ENCODE measurements around the gene FADS6. TPM values are rescaled to one million over a fixed set of nuclear protein-coding genes. Genes with fewer than 3 reads are reported as not detected.

The FADS6 gene
- total RNA-seq, 1 donor from 2014 or later, result not detected

- H3K9me3 Mint-ChIP-seq, result no peaks in the 10 kb centered on the region
- peak; percentile 77 for TF ChIP-seq CTCF (conservative IDR thresholded peaks at IDR 0.05)
- no peak overlapping the region for H3K27ac Mint-ChIP-seq (ENCODE audit: unreplicated experiment)
- no peaks in the 10 kb centered on the region for H3K36me3 Mint-ChIP-seq (ENCODE audit: low read depth)
- H3K27me3 Mint-ChIP-seq (ENCODE audit: low read depth), result peaks cover 62% of the 10 kb centered on the region
- peak; percentile 86 for DNase-seq (ENCODE audit: low read depth, low spot score)
- H3K4me3 Mint-ChIP-seq, result peak overlapping the region; percentile 56
- peaks cover 11% of the 10 kb centered on the region for H3K4me1 Mint-ChIP-seq
Measured at GRCh38 chr17:74862108-74862901, 31.1 kb downstream of the FADS6 start.

GRCh38 chr17:74861662-74862107, 31.7 kb downstream of the FADS6 start:
- H3K4me3 Mint-ChIP-seq, result peak overlapping the region; percentile 56
- H3K27ac Mint-ChIP-seq (ENCODE audit: unreplicated experiment), result no peak overlapping the region
- peaks cover 68% of the 10 kb centered on the region for H3K27me3 Mint-ChIP-seq (ENCODE audit: low read depth)
- H3K4me1 Mint-ChIP-seq, result peaks cover 11% of the 10 kb centered on the region
- no peaks in the 10 kb centered on the region for H3K9me3 Mint-ChIP-seq
- DNase-seq (ENCODE audit: low read depth, low spot score), result no peak
- no peak for TF ChIP-seq CTCF (conservative IDR thresholded peaks at IDR 0.05)
- H3K36me3 Mint-ChIP-seq (ENCODE audit: low read depth), result no peaks in the 10 kb centered on the region

DNA sequence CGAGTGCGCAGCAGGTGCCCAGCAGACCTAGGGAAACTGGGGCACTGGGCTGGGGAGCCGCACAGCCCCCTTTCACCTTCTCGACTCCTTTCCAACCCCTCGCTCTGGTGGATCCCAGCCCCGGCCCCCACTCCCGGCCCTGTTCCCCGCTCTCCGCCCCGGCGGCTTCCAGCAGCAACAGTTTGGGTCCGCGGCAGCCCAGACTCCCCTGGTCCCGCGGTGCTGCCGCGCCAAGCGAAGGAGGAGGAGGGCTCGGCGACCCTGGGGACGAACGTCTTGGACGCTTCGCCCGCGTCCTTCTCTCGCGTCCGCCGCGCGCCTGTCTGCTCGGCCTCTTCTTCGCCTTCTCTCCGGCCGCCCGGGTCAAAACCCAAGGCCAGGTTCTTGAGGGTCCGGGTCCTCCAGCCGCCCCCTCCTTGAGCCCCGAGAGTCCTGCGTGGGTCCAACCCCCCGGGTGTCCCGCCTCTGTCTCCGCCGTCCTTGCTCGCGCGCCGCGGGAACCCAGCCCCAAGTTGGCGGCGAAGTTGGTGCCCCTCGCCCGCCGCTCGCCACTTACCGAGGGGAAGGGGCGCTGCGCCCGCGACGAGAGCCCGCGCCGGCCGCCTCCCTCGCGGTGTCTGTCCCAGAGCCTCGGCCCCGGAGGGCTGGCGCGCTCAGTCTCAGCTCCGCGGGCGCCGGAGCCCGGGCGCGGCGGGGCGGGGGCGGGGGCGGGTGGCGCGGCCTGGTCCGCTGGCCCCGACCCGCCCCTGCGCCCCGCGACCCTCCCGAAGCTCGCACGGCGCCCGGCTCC, 32.4 kb downstream of the FADS6 start:
- TF ChIP-seq CTCF (conservative IDR thresholded peaks at IDR 0.05), result no peak
- DNase-seq (ENCODE audit: low read depth, low spot score), result no peak
- Mint-ChIP-seq H3K4me3 (no peak overlapping the region), H3K4me1 (peaks cover 11% of the 10 kb centered on the region), H3K36me3 (ENCODE audit: low read depth) (no peaks in the 10 kb centered on the region), H3K27me3 (ENCODE audit: low read depth) (peaks cover 75% of the 10 kb centered on the region), H3K27ac (ENCODE audit: unreplicated experiment) (no peak overlapping the region), H3K9me3 (no peaks in the 10 kb centered on the region)

DNA sequence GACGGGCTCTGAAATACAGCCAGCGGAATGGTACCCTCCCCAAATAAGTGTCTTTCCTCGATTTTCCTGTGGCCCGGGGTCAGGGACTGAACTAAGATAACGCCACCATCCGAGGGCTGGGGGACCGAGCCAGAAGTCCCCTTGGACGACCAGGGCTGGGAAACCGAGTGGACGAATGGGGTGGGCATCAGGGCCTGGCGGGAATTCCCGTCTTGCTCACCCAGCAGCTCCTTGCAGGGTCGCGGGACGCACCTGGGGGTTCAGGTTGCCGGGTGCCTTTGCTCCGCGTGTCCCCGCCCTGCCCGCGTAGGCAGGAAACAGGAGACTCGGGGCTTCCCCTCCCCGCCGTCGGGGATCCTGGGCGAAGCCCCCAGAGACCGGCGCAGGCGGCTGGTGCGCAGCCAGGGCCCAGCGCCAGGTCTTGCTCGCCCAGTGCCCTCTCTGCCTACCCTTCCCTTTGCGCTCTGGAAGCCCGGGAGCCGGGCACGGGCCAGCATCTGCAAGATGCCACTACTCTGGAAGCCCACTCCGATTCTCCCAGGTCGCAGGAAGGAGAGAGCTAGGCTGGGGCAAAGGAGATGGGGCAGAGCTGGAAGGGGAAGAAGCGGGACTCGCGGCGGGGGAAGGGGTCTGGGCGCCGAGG, 33.1 kb downstream of the FADS6 start:
- TF ChIP-seq CTCF (conservative IDR thresholded peaks at IDR 0.05), result no peak
- H3K27ac Mint-ChIP-seq (ENCODE audit: unreplicated experiment), result no peak overlapping the region
- no peak overlapping the region for H3K4me3 Mint-ChIP-seq
- H3K9me3 Mint-ChIP-seq, result no peaks in the 10 kb centered on the region
- no peak for DNase-seq (ENCODE audit: low read depth, low spot score)
- H3K27me3 Mint-ChIP-seq (ENCODE audit: low read depth), result peaks cover 82% of the 10 kb centered on the region
- H3K4me1 Mint-ChIP-seq, result peaks cover 11% of the 10 kb centered on the region
- no peaks in the 10 kb centered on the region for H3K36me3 Mint-ChIP-seq (ENCODE audit: low read depth)

GRCh38 chr17:74859459-74860228, 33.8 kb downstream of the FADS6 start, which contains the start of gene GRIN2C:
GRIN2C (minus strand) TSS chr17:74859885; CDS start chr17:74855092, 4,793 bp downstream.
- H3K4me1 Mint-ChIP-seq, result peaks cover 7% of the 10 kb centered on the region
- H3K9me3 Mint-ChIP-seq, result no peaks in the 10 kb centered on the region
- no peaks in the 10 kb centered on the region for H3K36me3 Mint-ChIP-seq (ENCODE audit: low read depth)
- H3K4me3 Mint-ChIP-seq, result no peak within 1 kb of the TSS
- no peak within 1 kb of the TSS for H3K27ac Mint-ChIP-seq (ENCODE audit: unreplicated experiment)
- TF ChIP-seq CTCF (conservative IDR thresholded peaks at IDR 0.05), result peak; percentile 65
- H3K27me3 Mint-ChIP-seq (ENCODE audit: low read depth), result peaks cover 86% of the 10 kb centered on the region
- DNase-seq (ENCODE audit: low read depth, low spot score), result peak; percentile 29

Measured in neural crest cell (in vitro differentiated cells).